ENCODE results near the gene TGM2. TPM values are rescaled to one million over a fixed set of nuclear protein-coding genes. Genes with fewer than 3 reads are reported as not detected.

TGM2 gene
- total RNA-seq, 2 experiments from 2014 or later, result 0.06 to 0.27 TPM

GRCh38 chr20:38133680-38134426 is 31.2 kb downstream of the TGM2 start:
- intact Hi-C loops (cut with DNase I, micrococcal nuclease), result no loop called here
- H3K36me3 Mint-ChIP-seq (ENCODE audit: low read depth), result no peaks in the 10 kb centered on the region
- Histone ChIP-seq H3K27ac (ENCODE audit: low read depth in 1 of 2, low read length in 2 of 2) (no peak overlapping the region), H3K4me1 (ENCODE audit: insufficient read depth, low read length) (no peaks in the 10 kb centered on the region), H3K27me3 (ENCODE audit: control insufficient read depth in 1 of 2, insufficient read depth in 2 of 2, low read length in 2 of 2) (no peaks in the 10 kb centered on the region), H3K36me3 (ENCODE audit: insufficient read depth, low read length) (no peaks in the 10 kb centered on the region), H3K9me3 (ENCODE audit: control insufficient read depth in 1 of 2, insufficient read depth in 1 of 2, low read length in 2 of 2) (no peaks in the 10 kb centered on the region), H3K4me3 (ENCODE audit: low read length) (no peak overlapping the region)
- no peak overlapping the region for H3K27ac Mint-ChIP-seq
- ChIA-PET POLR2A (no interaction called here), CTCF (no interaction called here)
- no peaks in the 10 kb centered on the region for H3K9me3 Mint-ChIP-seq
- H3K27me3 Mint-ChIP-seq, result no peaks in the 10 kb centered on the region
- no peak for TF ChIP-seq CTCF (IDR thresholded peaks at IDR 0.05)
- DNase-seq, result no peak
- no peak for ATAC-seq (ENCODE audit: poor library complexity)
- no peaks in the 10 kb centered on the region for H3K4me1 Mint-ChIP-seq (ENCODE audit: low read depth)
- H3K4me3 Mint-ChIP-seq, result no peak overlapping the region

- intact Hi-C loops (cut with DNase I, micrococcal nuclease), result no loop called here
- Histone ChIP-seq H3K27ac (ENCODE audit: low read depth in 1 of 2, low read length in 2 of 2) (no peak overlapping the region), H3K4me1 (ENCODE audit: insufficient read depth, low read length) (no peaks in the 10 kb centered on the region), H3K4me3 (ENCODE audit: low read length) (no peak overlapping the region), H3K36me3 (ENCODE audit: insufficient read depth, low read length) (no peaks in the 10 kb centered on the region), H3K27me3 (ENCODE audit: control insufficient read depth in 1 of 2, insufficient read depth in 2 of 2, low read length in 2 of 2) (no peaks in the 10 kb centered on the region), H3K9me3 (ENCODE audit: control insufficient read depth in 1 of 2, insufficient read depth in 1 of 2, low read length in 2 of 2) (no peaks in the 10 kb centered on the region)
- ChIA-PET POLR2A (no interaction called here), CTCF (no interaction called here)
- Mint-ChIP-seq H3K27ac (no peak overlapping the region), H3K9me3 (no peaks in the 10 kb centered on the region), H3K36me3 (ENCODE audit: low read depth) (no peaks in the 10 kb centered on the region), H3K4me3 (no peak overlapping the region), H3K4me1 (ENCODE audit: low read depth) (no peaks in the 10 kb centered on the region), H3K27me3 (no peaks in the 10 kb centered on the region)
- no peak for DNase-seq
- TF ChIP-seq CTCF (IDR thresholded peaks at IDR 0.05), result no peak
- no peak for ATAC-seq (ENCODE audit: poor library complexity)
These were observed 32.1 kb downstream of the TGM2 start for GRCh38 chr20:38132910-38133501.

- no peak overlapping the region for H3K27ac Mint-ChIP-seq
- Histone ChIP-seq H3K4me3 (ENCODE audit: low read length) (no peak overlapping the region), H3K4me1 (ENCODE audit: insufficient read depth, low read length) (no peaks in the 10 kb centered on the region), H3K27me3 (ENCODE audit: control insufficient read depth in 1 of 2, insufficient read depth in 2 of 2, low read length in 2 of 2) (no peaks in the 10 kb centered on the region), H3K36me3 (ENCODE audit: insufficient read depth, low read length) (no peaks in the 10 kb centered on the region), H3K27ac (ENCODE audit: low read depth in 1 of 2, low read length in 2 of 2) (no peak overlapping the region), H3K9me3 (ENCODE audit: control insufficient read depth in 1 of 2, insufficient read depth in 1 of 2, low read length in 2 of 2) (no peaks in the 10 kb centered on the region)
- TF ChIP-seq CTCF (IDR thresholded peaks at IDR 0.05), result no peak
- ATAC-seq (ENCODE audit: poor library complexity), result no peak
- no peaks in the 10 kb centered on the region for H3K4me1 Mint-ChIP-seq (ENCODE audit: low read depth)
- no peaks in the 10 kb centered on the region for H3K36me3 Mint-ChIP-seq (ENCODE audit: low read depth)
- POLR2A ChIA-PET, result no interaction called here
- CTCF ChIA-PET, result no interaction called here
- H3K27me3 Mint-ChIP-seq, result no peaks in the 10 kb centered on the region
- no peak overlapping the region for H3K4me3 Mint-ChIP-seq
- no peaks in the 10 kb centered on the region for H3K9me3 Mint-ChIP-seq
- DNase-seq, result no peak
- intact Hi-C loops (cut with DNase I, micrococcal nuclease), result no loop called here
These were observed 32.7 kb downstream of the TGM2 start for GRCh38 chr20:38132156-38132909.

All from CD4-positive, alpha-beta T cell (primary cell).